ENCODE results near the gene SYCP2L.
"Not testable (repeated sequence)": the region's sequence is repeated elsewhere in the genome, so short reads cannot be mapped to it uniquely, and the experiment has no call there.

The SYCP2L gene

GRCh38 chr6:10854922-10855632, 31.8 kb upstream of the SYCP2L start:
- no peaks in the 10 kb centered on the region for H3K36me3 ChIP-seq (ENCODE audit: control insufficient read depth, insufficient read depth, low read length)
- H3K9me3 ChIP-seq (ENCODE audit: control insufficient read depth, insufficient read depth, low read length), result 0 out of 2 replicates have a peak, but pooled peaks cover 3% of the 10 kb centered on the region
- H3K4me3 ChIP-seq (ENCODE audit: low read depth, low read length), result no peak overlapping the region
- H3K4me1 ChIP-seq (ENCODE audit: control insufficient read depth, insufficient read depth, low read length), result peaks cover 4% of the 10 kb centered on the region; the same call in 1 of the 2 replicates
- H3K9ac ChIP-seq (ENCODE audit: low read depth, low read length), result no peak overlapping the region
- H3K27me3 ChIP-seq (ENCODE audit: control insufficient read depth, insufficient read depth, low read length), result no peaks in the 10 kb centered on the region
- H3K27ac ChIP-seq (ENCODE audit: low read depth, low read length), result no peak overlapping the region

GRCh38 chr6:10857259-10857658, 29.6 kb upstream of the SYCP2L start:
- Histone ChIP-seq H3K36me3 (ENCODE audit: control insufficient read depth, insufficient read depth, low read length) (no peaks in the 10 kb centered on the region), H3K4me1 (ENCODE audit: control insufficient read depth, insufficient read depth, low read length) (peaks cover 4% of the 10 kb centered on the region; the same call in 1 of the 2 replicates), H3K27ac (ENCODE audit: low read depth, low read length) (no peak overlapping the region), H3K9ac (ENCODE audit: low read depth, low read length) (no peak overlapping the region), H3K9me3 (ENCODE audit: control insufficient read depth, insufficient read depth, low read length) (peaks cover 3% of the 10 kb centered on the region; the same call in 1 of the 2 replicates), H3K27me3 (ENCODE audit: control insufficient read depth, insufficient read depth, low read length) (no peaks in the 10 kb centered on the region), H3K4me3 (ENCODE audit: low read depth, low read length) (no peak overlapping the region)

GRCh38 chr6:10861086-10861485, 25.8 kb upstream of the SYCP2L start:
- H3K9ac ChIP-seq (ENCODE audit: low read depth, low read length), result no peak overlapping the region
- no peak overlapping the region for H3K27ac ChIP-seq (ENCODE audit: low read depth, low read length)
- H3K27me3 ChIP-seq (ENCODE audit: control insufficient read depth, insufficient read depth, low read length), result no peaks in the 10 kb centered on the region
- H3K9me3 ChIP-seq (ENCODE audit: control insufficient read depth, insufficient read depth, low read length), result no peaks in the 10 kb centered on the region; the same call in 1 of the 2 replicates
- H3K36me3 ChIP-seq (ENCODE audit: control insufficient read depth, insufficient read depth, low read length), result no peaks in the 10 kb centered on the region
- no peaks in the 10 kb centered on the region for H3K4me1 ChIP-seq (ENCODE audit: control insufficient read depth, insufficient read depth, low read length)
- no peak overlapping the region for H3K4me3 ChIP-seq (ENCODE audit: low read depth, low read length)

GRCh38 chr6:10862361-10862760, 24.5 kb upstream of the SYCP2L start:
- H3K27me3 ChIP-seq (ENCODE audit: control insufficient read depth, insufficient read depth, low read length), result no peaks in the 10 kb centered on the region
- H3K9me3 ChIP-seq (ENCODE audit: control insufficient read depth, insufficient read depth, low read length), result no peaks in the 10 kb centered on the region; the same call in 1 of the 2 replicates
- no peak overlapping the region for H3K4me3 ChIP-seq (ENCODE audit: low read depth, low read length)
- H3K27ac ChIP-seq (ENCODE audit: low read depth, low read length), result no peak overlapping the region
- no peaks in the 10 kb centered on the region for H3K36me3 ChIP-seq (ENCODE audit: control insufficient read depth, insufficient read depth, low read length)
- no peak overlapping the region for H3K9ac ChIP-seq (ENCODE audit: low read depth, low read length)
- no peaks in the 10 kb centered on the region for H3K4me1 ChIP-seq (ENCODE audit: control insufficient read depth, insufficient read depth, low read length)

GRCh38 chr6:10863031-10863430, 23.8 kb upstream of the SYCP2L start:
- not testable (repeated sequence) for H3K9ac ChIP-seq (ENCODE audit: low read depth, low read length); H3K4me1 ChIP-seq (ENCODE audit: control insufficient read depth, insufficient read depth, low read length); H3K36me3 ChIP-seq (ENCODE audit: control insufficient read depth, insufficient read depth, low read length); H3K27ac ChIP-seq (ENCODE audit: low read depth, low read length); H3K27me3 ChIP-seq (ENCODE audit: control insufficient read depth, insufficient read depth, low read length); H3K4me3 ChIP-seq (ENCODE audit: low read depth, low read length); H3K9me3 ChIP-seq (ENCODE audit: control insufficient read depth, insufficient read depth, low read length)

GRCh38 chr6:10866709-10867108, 20.1 kb upstream of the SYCP2L start:
- H3K27me3 ChIP-seq (ENCODE audit: control insufficient read depth, insufficient read depth, low read length); H3K27ac ChIP-seq (ENCODE audit: low read depth, low read length); H3K9ac ChIP-seq (ENCODE audit: low read depth, low read length); H3K9me3 ChIP-seq (ENCODE audit: control insufficient read depth, insufficient read depth, low read length); H3K4me1 ChIP-seq (ENCODE audit: control insufficient read depth, insufficient read depth, low read length); H3K4me3 ChIP-seq (ENCODE audit: low read depth, low read length); H3K36me3 ChIP-seq (ENCODE audit: control insufficient read depth, insufficient read depth, low read length): not testable (repeated sequence)

- H3K9me3 ChIP-seq (ENCODE audit: control insufficient read depth, insufficient read depth, low read length), result no peaks in the 10 kb centered on the region
- no peaks in the 10 kb centered on the region for H3K36me3 ChIP-seq (ENCODE audit: control insufficient read depth, insufficient read depth, low read length)
- H3K4me3 ChIP-seq (ENCODE audit: low read depth, low read length), result no peak overlapping the region
- no peak overlapping the region for H3K9ac ChIP-seq (ENCODE audit: low read depth, low read length)
- H3K27me3 ChIP-seq (ENCODE audit: control insufficient read depth, insufficient read depth, low read length), result no peaks in the 10 kb centered on the region
- H3K27ac ChIP-seq (ENCODE audit: low read depth, low read length), result no peak overlapping the region
- no peaks in the 10 kb centered on the region for H3K4me1 ChIP-seq (ENCODE audit: control insufficient read depth, insufficient read depth, low read length)
These were observed 18.9 kb upstream of the SYCP2L start for GRCh38 chr6:10867952-10868351.

GRCh38 chr6:10873374-10873773, 13.5 kb upstream of the SYCP2L start:
- no peaks in the 10 kb centered on the region for H3K9me3 ChIP-seq (ENCODE audit: control insufficient read depth, insufficient read depth, low read length)
- H3K27me3 ChIP-seq (ENCODE audit: control insufficient read depth, insufficient read depth, low read length), result no peaks in the 10 kb centered on the region
- H3K4me3 ChIP-seq (ENCODE audit: low read depth, low read length), result no peak overlapping the region
- no peaks in the 10 kb centered on the region for H3K4me1 ChIP-seq (ENCODE audit: control insufficient read depth, insufficient read depth, low read length)
- H3K27ac ChIP-seq (ENCODE audit: low read depth, low read length), result no peak overlapping the region
- H3K9ac ChIP-seq (ENCODE audit: low read depth, low read length), result no peak overlapping the region
- H3K36me3 ChIP-seq (ENCODE audit: control insufficient read depth, insufficient read depth, low read length), result no peaks in the 10 kb centered on the region

GRCh38 chr6:10874207-10874606, 12.6 kb upstream of the SYCP2L start:
- H3K9ac ChIP-seq (ENCODE audit: low read depth, low read length), result no peak overlapping the region
- no peaks in the 10 kb centered on the region for H3K36me3 ChIP-seq (ENCODE audit: control insufficient read depth, insufficient read depth, low read length)
- no peak overlapping the region for H3K4me3 ChIP-seq (ENCODE audit: low read depth, low read length)
- H3K9me3 ChIP-seq (ENCODE audit: control insufficient read depth, insufficient read depth, low read length), result no peaks in the 10 kb centered on the region
- no peaks in the 10 kb centered on the region for H3K4me1 ChIP-seq (ENCODE audit: control insufficient read depth, insufficient read depth, low read length)
- peaks cover 1% of the 10 kb centered on the region for H3K27me3 ChIP-seq (ENCODE audit: control insufficient read depth, insufficient read depth, low read length)
- no peak overlapping the region for H3K27ac ChIP-seq (ENCODE audit: low read depth, low read length)

- Histone ChIP-seq H3K27ac (ENCODE audit: low read depth, low read length) (no peak overlapping the region), H3K9me3 (ENCODE audit: control insufficient read depth, insufficient read depth, low read length) (no peaks in the 10 kb centered on the region), H3K4me3 (ENCODE audit: low read depth, low read length) (no peak overlapping the region), H3K27me3 (ENCODE audit: control insufficient read depth, insufficient read depth, low read length) (peaks cover 10% of the 10 kb centered on the region), H3K4me1 (ENCODE audit: control insufficient read depth, insufficient read depth, low read length) (no peaks in the 10 kb centered on the region), H3K36me3 (ENCODE audit: control insufficient read depth, insufficient read depth, low read length) (no peaks in the 10 kb centered on the region), H3K9ac (ENCODE audit: low read depth, low read length) (no peak overlapping the region)
These were observed 11.8 kb upstream of the SYCP2L start for GRCh38 chr6:10875026-10875425.

GRCh38 chr6:10877012-10877411, 9.8 kb upstream of the SYCP2L start:
- Histone ChIP-seq H3K27ac (ENCODE audit: low read depth, low read length) (no peak overlapping the region), H3K27me3 (ENCODE audit: control insufficient read depth, insufficient read depth, low read length) (peaks cover 30% of the 10 kb centered on the region), H3K36me3 (ENCODE audit: control insufficient read depth, insufficient read depth, low read length) (no peaks in the 10 kb centered on the region), H3K4me1 (ENCODE audit: control insufficient read depth, insufficient read depth, low read length) (0 out of 2 replicates have a peak, but pooled peaks cover 4% of the 10 kb centered on the region), H3K9me3 (ENCODE audit: control insufficient read depth, insufficient read depth, low read length) (no peaks in the 10 kb centered on the region), H3K4me3 (ENCODE audit: low read depth, low read length) (no peak overlapping the region), H3K9ac (ENCODE audit: low read depth, low read length) (no peak overlapping the region)

Measured in HUES48 (cell line).